Sigmoid colon (tissue), 4 donors: ENCODE data around the gene SEPTIN8.

ENCODE experiments used
- CTCF ChIP-seq, 4 experiments: fragments of 450-650 bp in 3 of 4; fragments of 200-600 bp in 1 of 4; IDR thresholded peaks; one replicate each; pipeline ENCODE4 v1.5.1; 2016 to 2019; ENCODE audit warnings: antibody characterized with exemption in 4 of 4, mild to moderate bottlenecking in 3 of 4, moderate library complexity in 2 of 4
- EP300 ChIP-seq, 4 donors: sonication (generic); formaldehyde crosslinking; IDR thresholded peaks; one replicate each; pipeline ENCODE4 v1.6.1; 2017; ENCODE audit warnings: antibody characterized with exemption in 4 of 4

GRCh38 chr5:132729896-132730295 is 47.1 kb downstream of the SEPTIN8 start:
- no peak for TF ChIP-seq EP300 (IDR thresholded peaks at IDR 0.05)
- no peak for TF ChIP-seq CTCF (IDR thresholded peaks at IDR 0.05)
